AG09319 (cell line): ENCODE measurements around the gene C1orf167.
"Not testable (repeated sequence)": the region's sequence is repeated elsewhere in the genome, so short reads cannot be mapped to it uniquely, and the experiment has no call there.

Source experiments
- DNase-seq: peaks from one replicate; pipeline ENCODE4 v3.0.0-alpha.2; 2010; ENCODE audit warnings: low read depth; ENCODE audit errors: extremely low read depth
- TF ChIP-seq, protein P1 (sequence below): IDR thresholded peaks from 2 replicates; pipeline ENCODE4 v1.5.1; 2011; ENCODE audit warnings: low read depth, mild to moderate bottlenecking, inconsistent platforms, low read length, moderate library complexity

C1orf167 gene

GRCh38 chr1:11799099-11799498 lies 37.1 kb downstream of the C1orf167 start:
- no peak for DNase-seq
- TF ChIP-seq, protein P1, sequence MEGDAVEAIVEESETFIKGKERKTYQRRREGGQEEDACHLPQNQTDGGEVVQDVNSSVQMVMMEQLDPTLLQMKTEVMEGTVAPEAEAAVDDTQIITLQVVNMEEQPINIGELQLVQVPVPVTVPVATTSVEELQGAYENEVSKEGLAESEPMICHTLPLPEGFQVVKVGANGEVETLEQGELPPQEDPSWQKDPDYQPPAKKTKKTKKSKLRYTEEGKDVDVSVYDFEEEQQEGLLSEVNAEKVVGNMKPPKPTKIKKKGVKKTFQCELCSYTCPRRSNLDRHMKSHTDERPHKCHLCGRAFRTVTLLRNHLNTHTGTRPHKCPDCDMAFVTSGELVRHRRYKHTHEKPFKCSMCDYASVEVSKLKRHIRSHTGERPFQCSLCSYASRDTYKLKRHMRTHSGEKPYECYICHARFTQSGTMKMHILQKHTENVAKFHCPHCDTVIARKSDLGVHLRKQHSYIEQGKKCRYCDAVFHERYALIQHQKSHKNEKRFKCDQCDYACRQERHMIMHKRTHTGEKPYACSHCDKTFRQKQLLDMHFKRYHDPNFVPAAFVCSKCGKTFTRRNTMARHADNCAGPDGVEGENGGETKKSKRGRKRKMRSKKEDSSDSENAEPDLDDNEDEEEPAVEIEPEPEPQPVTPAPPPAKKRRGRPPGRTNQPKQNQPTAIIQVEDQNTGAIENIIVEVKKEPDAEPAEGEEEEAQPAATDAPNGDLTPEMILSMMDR = no peak

- TF ChIP-seq, protein P1 = no peak
- no peak for DNase-seq
These were observed 37.9 kb downstream of the C1orf167 start for GRCh38 chr1:11799896-11800295.

DNA sequence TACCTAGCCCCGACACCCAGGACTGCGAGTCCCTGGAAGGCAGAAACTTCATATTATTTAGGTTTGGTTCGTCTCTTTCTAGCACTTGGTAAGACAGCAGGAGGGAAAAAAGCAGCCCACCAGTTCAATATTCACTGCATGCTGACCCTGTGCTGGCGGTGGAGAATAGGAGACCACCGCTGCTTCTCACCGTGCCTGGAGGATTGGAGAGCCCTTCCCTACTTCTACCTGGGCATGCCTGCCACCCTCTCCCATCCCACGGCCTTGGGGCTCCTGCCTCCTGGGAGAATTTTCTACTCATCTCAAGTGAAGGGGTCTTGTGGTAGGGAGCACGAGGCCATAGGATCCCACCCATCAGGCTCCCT lies 38.4 kb downstream of the C1orf167 start:
- DNase-seq = no peak
- TF ChIP-seq, protein P1 = no peak

DNA sequence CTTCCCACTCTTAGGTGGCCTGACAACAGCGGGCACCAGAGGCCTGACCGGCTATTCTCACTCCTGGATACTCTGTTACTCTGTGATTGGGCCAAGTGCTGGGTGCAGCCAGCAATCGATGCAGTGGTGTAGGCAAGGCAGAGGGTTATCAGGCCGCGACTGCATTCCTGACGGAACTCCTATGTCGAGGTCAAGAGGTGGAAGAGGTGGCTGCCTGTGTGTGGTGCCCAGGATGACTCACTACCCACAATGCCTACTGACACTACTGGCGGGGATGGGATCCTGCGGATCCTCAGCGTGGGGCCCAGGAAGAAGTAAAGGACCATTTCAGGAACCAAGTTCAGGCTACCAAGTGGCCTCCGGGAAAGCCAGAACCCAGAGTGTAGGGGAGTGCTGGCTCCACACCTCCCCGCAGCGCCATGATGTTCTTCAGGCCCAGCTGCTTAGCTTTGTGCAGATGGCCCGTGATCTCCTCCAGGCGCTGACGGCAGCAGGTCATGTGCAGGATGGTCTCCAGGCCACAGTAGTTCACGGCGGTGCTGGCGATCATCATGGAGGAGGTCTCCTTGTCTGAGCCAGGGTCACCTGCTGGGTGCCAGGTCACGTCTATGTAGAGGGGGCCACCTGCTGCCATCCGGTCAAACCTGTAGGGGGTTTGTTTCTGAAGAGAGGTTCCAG lies 38.9 kb downstream of the C1orf167 start:
- DNase-seq = no peak
- TF ChIP-seq, protein P1 = no peak

- no peak for DNase-seq
These were observed 40.6 kb downstream of the C1orf167 start for GRCh38 chr1:11802616-11802972.

DNA sequence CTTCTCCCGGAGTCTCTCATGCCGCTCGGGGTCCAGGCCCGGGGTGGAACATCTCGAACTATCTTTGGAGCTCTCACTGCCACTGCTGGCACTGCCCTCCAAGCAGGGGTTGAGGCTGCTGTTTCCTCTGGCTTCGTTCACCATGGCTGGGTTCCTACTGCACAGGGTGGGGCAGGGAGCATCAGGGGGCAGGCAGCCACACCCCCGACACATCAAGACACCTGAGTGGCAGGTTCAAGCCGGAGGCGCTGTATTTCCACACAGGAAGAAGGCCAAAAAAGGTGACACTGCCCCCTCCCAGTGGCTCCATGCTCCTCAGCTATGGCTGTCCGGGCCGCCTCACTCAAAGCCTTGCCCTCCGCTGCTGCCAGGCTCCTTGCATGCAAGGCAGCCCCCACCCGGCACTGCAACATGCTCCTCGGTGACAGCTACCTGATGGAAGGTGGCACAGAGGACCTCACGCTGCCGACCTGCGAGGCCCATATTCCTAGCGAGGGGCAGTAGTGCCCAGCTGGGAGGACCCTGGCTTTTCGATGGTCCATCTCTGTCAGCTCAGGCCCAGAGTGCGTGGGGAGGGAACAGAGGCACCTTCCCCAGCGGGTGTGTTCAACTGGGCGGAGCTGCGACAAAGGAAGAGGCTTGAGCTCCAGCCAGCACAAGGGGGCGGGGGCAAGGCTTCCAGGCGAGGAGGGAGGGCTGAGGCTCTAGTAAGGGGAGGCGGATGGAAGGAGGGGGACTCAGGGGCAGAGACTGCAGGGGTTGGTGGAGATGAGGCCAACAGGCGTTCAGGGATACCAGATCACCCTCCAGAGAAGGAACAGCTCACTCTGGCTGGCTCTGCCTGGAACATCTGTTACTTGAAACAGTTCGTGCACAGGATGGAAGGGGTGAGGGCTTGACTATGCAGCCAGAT lies 41.2 kb downstream of the C1orf167 start:
- TF ChIP-seq, protein P1 = no peak; the same call in 1 of the 2 replicates
- DNase-seq = peak; percentile 95

More at GRCh38 chr1:11802616-11802972, 40.6 kb downstream of the C1orf167 start:
- TF ChIP-seq, protein P1 = no peak

DNA sequence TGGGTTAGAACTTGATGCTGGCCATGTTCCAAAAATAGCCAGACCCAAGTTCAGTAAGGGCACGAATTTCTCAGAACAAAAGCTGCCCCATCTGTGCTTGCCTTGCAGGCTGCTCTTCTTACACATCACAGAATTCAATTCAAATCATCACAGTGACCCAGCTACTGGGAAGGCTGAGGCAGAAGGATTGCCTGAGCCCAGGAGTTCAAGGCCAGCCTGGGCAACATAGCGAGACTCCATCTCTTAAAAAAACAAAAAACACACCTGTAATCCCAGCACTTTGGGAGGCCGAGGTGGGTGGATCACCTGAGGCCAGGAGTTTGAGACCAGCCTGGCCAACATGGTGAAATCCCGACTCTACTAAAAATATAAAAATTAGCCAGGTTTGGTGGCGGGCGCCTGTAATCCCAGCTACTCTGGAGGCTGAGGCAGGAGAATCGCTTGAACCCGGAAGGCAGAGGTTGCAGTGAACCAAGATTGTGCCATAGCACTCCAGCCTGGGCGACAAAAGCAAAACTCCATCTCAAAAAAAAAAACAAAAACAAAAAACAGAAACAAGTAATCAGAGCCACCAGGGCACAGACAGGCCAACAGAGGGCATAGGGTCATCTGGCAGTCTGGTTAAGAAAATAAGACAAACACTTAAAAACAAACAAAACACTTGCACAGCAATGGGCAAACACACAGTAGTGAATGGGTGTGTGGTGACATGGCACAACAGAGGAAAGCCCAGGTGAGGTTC lies 42.1 kb downstream of the C1orf167 start:
- not testable (repeated sequence) for DNase-seq
